HG03558 (cell line): ENCODE results near the gene ZNF710.

Experiments
- ATAC-seq: cut with Tn5 transposase; IDR thresholded peaks from one replicate; pipeline ENCODE4 v1.9.1; 2021; ENCODE audit warnings: moderate number of reproducible peaks; ENCODE audit not compliant: unreplicated experiment; ENCODE audit errors: extremely low read depth

The ZNF710 gene

GRCh38 chr15:90126596-90127435, 125.7 kb downstream of the ZNF710 start:
- ATAC-seq: no peak

GRCh38 chr15:90130291-90130690, 129.2 kb downstream of the ZNF710 start:
- no peak for ATAC-seq
